HG02678 (cell line): ENCODE results near the gene GNG7.
"Not testable (repeated sequence)": the region's sequence is repeated elsewhere in the genome, so short reads cannot be mapped to it uniquely, and the experiment has no call there.

ENCODE experiments used
- ATAC-seq: cut with Tn5 transposase; IDR thresholded peaks from one replicate; pipeline ENCODE4 v1.9.1; 2021; ENCODE audit warnings: mild to moderate bottlenecking, moderate library complexity; ENCODE audit not compliant: unreplicated experiment

The GNG7 gene

GRCh38 chr19:2556221-2557092 lies 146.0 kb downstream of the GNG7 start:
- no peak for ATAC-seq

- ATAC-seq = no peak
Measured at GRCh38 chr19:2555422-2556220, 146.9 kb downstream of the GNG7 start.

- ATAC-seq = no peak
Measured at GRCh38 chr19:2554856-2555255, 147.6 kb downstream of the GNG7 start.

GRCh38 chr19:2553510-2553909 lies 149.0 kb downstream of the GNG7 start:
- no peak for ATAC-seq

DNA sequence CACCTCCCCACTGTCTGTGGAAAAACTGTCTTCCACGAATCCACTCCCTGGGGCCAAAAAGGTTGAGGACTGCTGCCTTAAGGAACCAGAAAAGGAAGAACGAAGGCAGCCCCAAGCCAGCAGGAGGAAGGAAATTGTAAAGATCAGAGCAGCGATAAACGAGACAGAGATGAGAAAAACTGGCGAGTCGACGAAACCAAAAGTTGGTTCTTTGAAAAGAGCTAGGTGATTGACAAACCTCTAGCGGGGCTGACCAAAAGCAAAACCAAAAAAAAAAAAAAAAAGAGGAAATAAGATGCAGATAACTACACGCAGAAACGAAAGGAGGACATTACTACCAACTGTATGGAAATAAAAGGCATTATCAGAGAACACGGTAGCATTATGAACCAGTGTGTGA lies 149.6 kb downstream of the GNG7 start:
- ATAC-seq = peak; percentile 72

DNA sequence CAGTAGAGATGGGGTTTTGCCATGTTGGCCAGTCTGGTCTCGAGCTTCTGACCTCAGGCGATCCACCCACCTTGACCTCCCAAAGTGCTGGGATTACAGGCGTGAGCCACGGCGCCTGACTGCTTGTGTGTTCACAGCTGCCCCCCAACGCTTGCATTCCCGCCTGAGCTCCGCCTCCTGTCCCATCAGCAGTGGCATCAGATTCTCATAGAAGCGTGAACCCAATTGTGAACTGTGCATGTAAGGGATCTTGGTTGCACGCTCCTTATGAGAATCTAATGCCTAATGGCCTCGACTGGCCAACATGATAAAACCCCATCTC lies 150.7 kb downstream of the GNG7 start:
- ATAC-seq = no peak

GRCh38 chr19:2551172-2551863 lies 151.2 kb downstream of the GNG7 start:
- no peak for ATAC-seq

GRCh38 chr19:2550431-2551171 lies 151.9 kb downstream of the GNG7 start:
- ATAC-seq = no peak

- ATAC-seq = no peak
Measured at GRCh38 chr19:2549701-2550191, 152.7 kb downstream of the GNG7 start.

DNA sequence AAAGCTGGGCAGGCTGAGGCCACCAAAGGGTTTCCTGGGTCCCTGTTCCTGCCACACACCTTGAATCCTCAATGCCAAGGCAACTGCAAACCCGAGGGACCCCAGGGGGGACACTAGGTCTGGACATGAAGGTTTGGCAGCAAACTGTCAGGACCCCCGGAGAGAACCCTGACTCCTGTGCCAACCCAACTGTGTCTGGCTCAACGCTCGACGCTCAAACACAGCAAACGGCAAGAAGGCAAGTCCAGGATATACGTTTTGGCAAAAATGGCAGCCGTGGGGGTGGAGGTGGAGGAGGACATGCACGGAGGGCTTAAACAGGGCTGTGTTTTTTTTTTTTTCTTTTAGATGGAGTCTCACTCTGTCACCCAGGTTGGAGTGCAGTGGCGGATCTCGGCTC lies 153.5 kb downstream of the GNG7 start:
- ATAC-seq = no peak

DNA sequence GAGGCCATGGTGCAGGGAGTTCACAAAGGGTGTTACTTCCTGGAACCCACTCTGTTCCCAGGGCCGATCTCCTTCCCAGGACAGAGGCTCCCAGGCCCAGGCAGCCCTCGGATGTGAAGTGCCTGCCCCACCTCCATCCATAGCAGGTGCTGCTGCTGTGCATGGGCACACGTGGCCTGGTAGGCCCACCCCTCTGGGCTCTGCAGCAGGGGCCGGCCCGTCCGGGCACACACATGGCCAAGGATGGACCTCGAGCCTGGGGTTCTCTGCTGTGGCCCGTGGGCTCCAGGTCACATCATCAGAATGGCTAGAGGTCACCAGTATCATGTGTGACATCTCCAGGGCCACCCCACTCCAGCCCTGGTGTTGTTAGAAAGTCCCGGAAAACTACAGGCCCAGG lies 154.8 kb downstream of the GNG7 start:
- ATAC-seq = no peak

DNA sequence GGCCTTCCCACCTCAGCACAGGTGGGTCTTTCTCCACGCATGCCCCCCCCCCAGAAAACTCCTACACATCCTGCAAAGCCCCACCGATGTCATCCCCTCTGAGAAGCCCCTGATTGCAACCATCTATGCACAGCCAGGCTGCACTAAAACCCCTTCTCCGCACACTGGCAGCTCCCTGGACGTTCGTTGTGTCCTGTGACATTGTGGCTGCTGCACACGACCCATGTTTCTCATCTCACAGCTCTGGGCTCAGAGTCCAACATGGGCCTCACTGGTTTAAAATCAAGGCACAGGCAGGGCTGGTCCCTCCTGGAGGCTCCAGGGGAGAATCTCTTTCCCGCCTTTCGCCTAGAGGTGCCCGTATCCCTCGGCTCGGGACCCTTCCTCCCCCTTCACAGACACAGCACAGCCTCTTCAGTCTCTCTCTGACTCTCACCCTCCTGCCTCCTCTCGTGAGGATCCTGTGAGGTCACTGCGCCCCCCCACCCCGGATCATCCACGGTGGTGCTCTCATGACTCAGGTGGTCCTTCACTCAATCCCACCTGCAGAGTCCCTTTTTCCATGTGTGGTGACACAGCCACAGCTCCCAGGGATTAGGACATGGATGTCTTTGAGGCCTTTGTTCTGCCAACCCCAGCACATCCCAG lies 155.3 kb downstream of the GNG7 start:
- ATAC-seq = no peak

GRCh38 chr19:2546128-2547032 lies 156.1 kb downstream of the GNG7 start:
- no peak for ATAC-seq

- ATAC-seq = not testable (repeated sequence)
Measured at GRCh38 chr19:2545416-2546127, 156.9 kb downstream of the GNG7 start.

GRCh38 chr19:2544576-2545415 lies 157.7 kb downstream of the GNG7 start:
- no peak for ATAC-seq

DNA sequence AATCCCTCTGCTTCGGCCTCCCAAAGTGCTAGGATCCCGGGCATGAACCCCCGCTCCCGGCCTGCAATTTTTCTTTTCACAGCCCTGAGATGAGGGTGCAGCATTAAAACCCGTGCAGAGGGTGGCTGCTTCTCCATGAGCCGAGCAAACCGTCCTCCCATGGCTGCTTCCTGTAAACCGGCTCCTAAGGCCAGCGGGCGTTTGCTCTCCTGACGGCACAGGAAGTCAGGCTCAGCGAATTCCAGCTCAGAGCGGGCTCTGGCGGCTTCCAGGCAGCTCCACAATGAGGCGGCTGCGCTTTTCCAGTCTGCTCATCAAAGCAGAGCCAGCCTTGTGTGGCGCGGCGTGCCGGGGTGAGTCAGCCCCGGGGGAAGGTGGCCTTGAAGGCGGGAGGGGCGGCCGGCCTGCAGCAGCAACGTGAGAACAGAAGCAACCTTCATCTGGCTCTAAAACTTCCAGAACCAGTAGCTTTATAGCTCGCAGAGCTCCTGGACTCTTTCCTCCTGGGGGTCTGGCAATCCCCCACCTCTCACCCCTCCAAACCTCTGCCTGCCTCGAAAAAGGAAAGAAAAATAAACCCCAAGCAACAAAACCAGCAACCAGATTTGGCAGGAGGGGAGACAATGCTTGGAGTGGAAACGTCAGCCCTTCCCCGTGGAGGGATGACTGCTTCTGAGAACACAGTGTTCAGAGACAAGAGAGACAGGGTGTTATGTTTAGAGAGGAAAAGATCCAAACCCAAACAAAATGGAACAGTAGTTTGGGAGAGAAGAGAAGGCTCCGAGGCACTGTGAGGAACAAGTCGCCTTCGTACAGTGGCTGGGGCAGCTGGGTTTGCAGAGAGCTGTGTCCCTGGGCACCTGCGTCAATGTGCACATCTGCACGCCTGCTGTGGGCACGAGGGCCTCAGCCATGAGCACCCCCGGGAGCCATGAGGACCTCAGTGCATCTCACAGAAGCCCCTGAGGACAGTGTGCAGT lies 158.7 kb downstream of the GNG7 start:
- ATAC-seq = no peak

DNA sequence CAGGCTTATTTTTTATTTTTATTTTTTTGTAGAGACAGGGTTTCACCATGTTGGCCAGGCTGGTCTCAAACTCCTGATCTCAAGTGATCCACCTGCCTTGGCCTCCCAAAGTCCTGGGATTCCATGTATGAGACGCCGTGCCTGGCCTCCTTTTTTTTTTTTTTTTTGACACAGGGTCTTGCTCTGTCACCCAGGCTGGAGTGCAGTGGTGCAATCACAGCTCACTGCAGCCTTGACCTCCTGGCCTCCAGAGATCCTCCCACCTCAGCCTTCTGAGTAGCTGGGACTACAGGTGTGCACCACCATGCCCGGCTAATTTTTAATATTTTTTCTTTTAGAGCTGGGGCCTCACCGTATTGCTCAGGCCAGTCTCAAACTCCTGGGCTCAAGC lies 159.4 kb downstream of the GNG7 start:
- ATAC-seq = not testable (repeated sequence)
